AG09309 (cell line): ENCODE measurements around the gene UBALD1.

Experiments used
- DNase-seq: peaks from one replicate; pipeline ENCODE4 v3.0.0-alpha.2; 2010; ENCODE audit warnings: low read depth
- H3K4me3 ChIP-seq: 2 replicates; pipeline ENCODE4 v1.5.1; 2011; ENCODE audit warnings: mild to moderate bottlenecking, low read depth, low read length, moderate library complexity; ENCODE audit not compliant: control insufficient read depth
- TF ChIP-seq, protein P1 (sequence below): IDR thresholded peaks from 2 replicates; pipeline ENCODE4 v1.5.1; 2011; ENCODE audit warnings: mild to moderate bottlenecking, low read depth, low read length, inconsistent platforms; ENCODE audit not compliant: insufficient read depth, control insufficient read depth; ENCODE audit errors: missing control alignments

UBALD1 gene

DNA sequence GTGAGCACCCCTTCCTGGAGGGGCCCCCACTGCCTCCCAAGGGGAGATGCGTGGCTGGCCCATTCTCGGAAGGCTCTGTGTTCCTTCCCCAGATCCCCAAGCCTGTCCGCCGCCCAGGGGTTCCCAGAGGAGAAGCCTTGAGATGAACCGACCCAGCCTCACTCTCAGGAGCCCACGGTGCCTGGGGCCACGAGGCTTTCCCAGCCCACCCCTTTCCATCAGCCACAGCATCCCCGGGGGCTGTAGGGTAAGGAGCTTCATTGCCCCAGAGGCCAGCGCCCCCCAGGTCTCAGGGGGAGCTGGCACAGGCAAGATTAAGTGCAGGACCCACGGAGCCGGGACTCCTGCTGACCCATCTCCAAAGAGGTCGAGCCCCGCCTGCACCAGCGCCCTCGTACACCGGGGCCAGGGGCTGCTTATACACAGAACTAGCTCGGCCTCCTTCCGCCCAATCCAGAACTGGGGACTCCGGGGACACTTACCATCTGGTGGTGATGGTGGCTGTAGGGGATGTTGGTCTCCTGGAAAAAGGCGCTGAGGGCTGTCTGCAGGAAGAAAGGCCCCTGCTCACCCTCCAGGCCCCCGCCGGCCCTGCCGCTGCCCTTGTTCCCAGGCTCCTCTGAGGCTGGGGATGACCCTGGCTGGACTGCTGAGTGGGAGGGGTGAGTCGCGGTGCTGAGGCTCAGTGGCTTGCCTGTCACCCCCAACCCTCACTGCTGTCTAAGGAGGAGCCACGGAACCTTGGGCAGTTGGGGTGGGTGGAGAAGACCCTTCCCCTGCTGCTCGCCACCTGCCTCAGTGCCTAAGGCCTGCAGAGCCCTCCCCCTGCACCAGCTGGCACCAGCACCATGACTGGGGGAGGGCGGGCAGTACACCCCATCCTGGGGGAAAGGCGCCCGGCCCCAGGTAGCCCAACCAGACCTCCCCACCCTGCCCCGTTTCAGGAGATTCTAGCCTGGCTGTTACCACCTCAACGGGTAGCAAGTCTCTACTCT is 4.4 kb downstream of the UBALD1 start:
- TF ChIP-seq, protein P1, sequence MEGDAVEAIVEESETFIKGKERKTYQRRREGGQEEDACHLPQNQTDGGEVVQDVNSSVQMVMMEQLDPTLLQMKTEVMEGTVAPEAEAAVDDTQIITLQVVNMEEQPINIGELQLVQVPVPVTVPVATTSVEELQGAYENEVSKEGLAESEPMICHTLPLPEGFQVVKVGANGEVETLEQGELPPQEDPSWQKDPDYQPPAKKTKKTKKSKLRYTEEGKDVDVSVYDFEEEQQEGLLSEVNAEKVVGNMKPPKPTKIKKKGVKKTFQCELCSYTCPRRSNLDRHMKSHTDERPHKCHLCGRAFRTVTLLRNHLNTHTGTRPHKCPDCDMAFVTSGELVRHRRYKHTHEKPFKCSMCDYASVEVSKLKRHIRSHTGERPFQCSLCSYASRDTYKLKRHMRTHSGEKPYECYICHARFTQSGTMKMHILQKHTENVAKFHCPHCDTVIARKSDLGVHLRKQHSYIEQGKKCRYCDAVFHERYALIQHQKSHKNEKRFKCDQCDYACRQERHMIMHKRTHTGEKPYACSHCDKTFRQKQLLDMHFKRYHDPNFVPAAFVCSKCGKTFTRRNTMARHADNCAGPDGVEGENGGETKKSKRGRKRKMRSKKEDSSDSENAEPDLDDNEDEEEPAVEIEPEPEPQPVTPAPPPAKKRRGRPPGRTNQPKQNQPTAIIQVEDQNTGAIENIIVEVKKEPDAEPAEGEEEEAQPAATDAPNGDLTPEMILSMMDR: no peak
- DNase-seq: no peak
- no peak overlapping the region for H3K4me3 ChIP-seq

DNA sequence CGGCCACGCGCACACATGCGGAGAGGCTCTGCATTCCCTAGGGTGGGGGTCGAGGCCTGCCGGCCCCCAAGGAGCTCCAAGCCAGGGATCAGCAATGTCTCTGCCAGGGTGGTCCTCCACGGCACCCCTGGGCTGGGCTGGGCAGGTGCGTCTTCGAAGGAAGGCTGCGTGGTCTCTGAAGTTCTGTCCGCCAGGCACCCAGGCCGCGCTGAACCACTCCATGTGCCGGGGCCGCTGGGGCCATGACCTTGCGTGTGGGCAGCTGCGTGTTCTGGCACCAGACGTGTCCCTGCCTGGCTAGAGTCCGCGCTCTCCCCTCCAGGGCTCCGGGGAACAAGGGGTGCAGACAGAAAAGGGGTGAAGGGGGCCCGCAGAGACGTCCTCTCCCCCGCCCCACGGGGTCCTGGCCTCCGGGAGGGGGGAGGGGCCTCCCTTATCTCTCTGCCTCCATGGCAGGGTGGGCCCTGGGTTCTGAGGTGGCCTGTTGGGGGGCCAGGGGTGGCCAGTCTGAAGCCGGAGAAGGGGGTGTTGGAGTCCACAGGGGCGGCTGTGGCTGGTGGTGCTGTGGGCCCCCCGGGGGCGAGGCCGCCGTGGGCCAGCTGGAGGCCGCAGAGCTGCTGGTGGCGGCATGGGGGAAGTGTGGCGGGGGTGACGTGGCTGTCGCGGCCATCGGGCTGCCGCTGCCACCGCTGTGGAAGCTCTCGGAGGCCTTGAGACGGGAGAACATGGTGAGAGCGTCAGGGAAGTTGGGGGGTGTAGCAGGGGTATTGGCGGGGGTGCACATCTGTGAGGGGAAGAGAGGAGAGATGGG is 5.3 kb downstream of the UBALD1 start:
- TF ChIP-seq, protein P1: no peak
- H3K4me3 ChIP-seq: no peak overlapping the region
- no peak for DNase-seq

DNA sequence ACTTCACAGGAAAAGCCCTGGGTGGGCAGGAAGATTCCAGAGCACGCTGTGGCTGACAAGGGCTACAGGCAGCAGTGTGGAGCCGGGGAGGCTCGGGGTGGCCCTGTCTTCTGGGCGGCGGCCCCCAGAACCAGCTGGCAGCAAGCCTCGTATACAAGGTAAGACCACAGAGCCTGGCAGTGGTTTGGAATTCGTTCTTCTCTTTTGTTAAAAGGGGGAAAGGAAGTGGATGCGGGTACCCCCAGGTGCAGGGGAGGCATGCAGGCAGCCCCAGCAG is 6.0 kb downstream of the UBALD1 start:
- DNase-seq: no peak
- TF ChIP-seq, protein P1: no peak
- no peak overlapping the region for H3K4me3 ChIP-seq

DNA sequence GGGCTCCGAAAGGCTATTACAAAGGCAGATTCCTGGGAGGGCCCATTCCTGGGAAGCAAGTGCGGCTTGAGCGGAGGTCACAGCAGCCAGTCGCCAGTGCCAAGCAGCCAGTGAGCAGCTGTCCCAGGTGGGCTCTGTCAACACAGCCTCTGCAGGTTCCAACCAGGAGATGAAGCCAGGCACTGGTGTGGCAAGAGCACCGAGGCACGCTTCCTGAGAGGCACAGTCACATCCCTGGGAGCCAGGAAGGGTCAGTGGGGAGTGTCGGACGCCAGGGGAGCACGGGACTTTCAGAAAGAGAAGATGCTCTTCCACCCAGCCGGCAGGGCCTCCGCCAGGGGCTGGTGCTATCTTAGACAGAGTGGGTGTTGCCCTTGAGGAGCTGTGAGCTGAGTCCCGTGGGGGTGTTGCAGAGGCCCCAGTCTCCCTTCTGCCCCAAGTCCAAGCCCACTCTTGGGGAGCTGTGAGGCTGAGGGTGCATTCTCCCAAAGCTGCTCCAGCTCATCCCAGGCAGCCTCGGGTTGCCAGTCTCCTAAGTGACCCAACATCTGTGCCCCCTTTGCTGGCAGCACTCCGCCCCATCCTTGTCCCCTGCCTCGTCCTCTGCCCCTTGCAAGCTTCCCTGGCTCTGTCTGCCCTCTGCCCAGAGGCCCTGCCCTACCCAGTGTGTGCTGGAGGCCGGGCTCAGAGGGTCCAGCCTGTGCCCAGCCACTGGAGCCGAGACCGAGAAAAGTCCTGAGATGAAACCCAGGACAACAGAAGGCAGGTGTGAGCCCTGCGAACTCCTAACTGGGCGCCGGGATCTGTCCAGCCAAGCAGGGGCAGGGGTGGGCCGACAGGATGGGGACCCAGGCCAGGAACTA is 6.6 kb downstream of the UBALD1 start:
- TF ChIP-seq, protein P1: no peak
- DNase-seq: no peak
- H3K4me3 ChIP-seq: no peak overlapping the region

DNA sequence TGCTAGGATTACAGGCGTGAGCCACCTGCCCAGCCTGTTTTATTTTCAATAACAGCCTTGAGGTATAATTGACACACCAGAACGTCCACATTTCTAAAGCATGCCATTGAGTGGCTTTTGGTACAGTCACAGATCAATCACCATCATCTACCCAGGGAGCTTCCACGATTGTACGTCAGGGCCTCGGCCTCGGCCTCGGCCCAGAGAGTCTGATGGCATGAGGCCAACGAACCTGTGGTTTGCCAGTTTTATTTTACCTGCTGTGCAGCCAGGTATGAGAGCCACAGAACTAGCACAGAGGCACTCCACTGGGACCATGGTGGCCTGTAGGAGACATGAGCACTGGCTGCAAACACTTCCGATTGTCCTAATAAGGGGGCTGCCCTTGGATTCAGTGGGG is 8.3 kb downstream of the UBALD1 start:
- no peak for DNase-seq

More for the DNA sequence above, 8.3 kb downstream of the UBALD1 start:
- no peak overlapping the region for H3K4me3 ChIP-seq
- TF ChIP-seq, protein P1: no peak
